Lung (tissue), 12 donors: ENCODE measurements around the gene WDR90. TPM values are rescaled to one million over a fixed set of nuclear protein-coding genes. Genes with fewer than 3 reads are reported as not detected.

Source experiments
- ATAC-seq: fragments of 200-7000 bp; cut with Tn5 transposase; one replicate; pipeline ENCODE4 v1.9.1; 2020; ENCODE audit warnings: moderate number of reproducible peaks; ENCODE audit not compliant: insufficient read depth, low FRiP score
- DNase-seq, 3 donors: peaks; one replicate each; pipeline ENCODE4 v3.0.0-alpha.2; 2013 to 2017
- H3K27ac ChIP-seq, 2 donors: one replicate each; pipeline ENCODE4 v1.5.1; 2013; ENCODE audit warnings: mild to moderate bottlenecking in 2 of 2, moderate library complexity in 2 of 2, control low read depth in 1 of 2, inconsistent platforms in 1 of 2, low read depth in 1 of 2, low read length in 1 of 2
- H3K27me3 ChIP-seq, 3 donors: one replicate each; pipeline ENCODE4 v1.5.1; 2013; ENCODE audit warnings: low read length in 2 of 3; ENCODE audit not compliant: control insufficient read depth in 3 of 3, insufficient read depth in 3 of 3
- H3K36me3 ChIP-seq, 4 donors: one replicate each; pipeline ENCODE4 v1.5.1; 2013; ENCODE audit warnings: low read length in 4 of 4, mild to moderate bottlenecking in 1 of 4, moderate library complexity in 1 of 4; ENCODE audit not compliant: control insufficient read depth in 4 of 4, insufficient read depth in 4 of 4
- H3K4me1 ChIP-seq, 5 donors: one replicate each; pipeline ENCODE4 v1.5.1; 2013; ENCODE audit warnings: low read length in 5 of 5, mild to moderate bottlenecking in 2 of 5, moderate library complexity in 1 of 5; ENCODE audit not compliant: control insufficient read depth in 5 of 5, insufficient read depth in 5 of 5
- H3K4me3 ChIP-seq: one replicate; pipeline ENCODE4 v1.5.1; 2013; ENCODE audit warnings: mild to moderate bottlenecking, control low read depth, moderate library complexity
- H3K9ac ChIP-seq, 2 donors: one replicate each; pipeline ENCODE4 v1.5.1; 2013; ENCODE audit warnings: low read length in 2 of 2, control low read depth in 1 of 2; ENCODE audit not compliant: insufficient read depth in 1 of 2
- H3K9me3 ChIP-seq, 4 donors: one replicate each; pipeline ENCODE4 v1.5.1; 2013; ENCODE audit warnings: low read length in 3 of 4, mild to moderate bottlenecking in 1 of 4, moderate library complexity in 1 of 4; ENCODE audit not compliant: control insufficient read depth in 4 of 4, insufficient read depth in 3 of 4
- CTCF ChIP-seq: IDR thresholded peaks from 2 replicates; pipeline ENCODE4 v1.5.1; 2012; ENCODE audit warnings: mild to moderate bottlenecking; ENCODE audit errors: control extremely low read depth, extremely low read depth
- WGBS, 2 donors: extraction: QIAGEN DNeasy Blood & Tissue Kit; methylation state at CpG; one replicate each; pipeline ENCODE4 v1.1.7; 2013; 5-methylcytosine and 5-hydroxymethylcytosine counted together
- polyA plus RNA-seq, 2 donors: library from polyadenylated mRNA; stranded (reverse); fragments of 200-250 nt; gene quantifications; one replicate each; pipeline ENCODE4 v1.2.1, GENCODE V29; 2013
- total RNA-seq, 2 donors: library from RNA; depleted of rRNA in 1 of 2; stranded (reverse); fragments of >200 nt in 1 of 2; gene quantifications; one replicate each; pipeline ENCODE4 v1.2.1, GENCODE V29; 2014 to 2021
- donor health status: control.
- donor health status: control.
- donor health status: Bipolar disorder and iron deficiency.
- donor health status: healthy.
- donor health status: DM: yes; HTN: yes; CAD: no.

WDR90 gene
- total and polyA plus RNA-seq, 4 donors = 18.6 to 74.2 (median 27.9) TPM

GRCh38 chr16:676565-676902, 27.4 kb downstream of the WDR90 start:
- ATAC-seq (no peak), DNase-seq (no peak)
- Histone ChIP-seq H3K9me3 (peaks cover 0 to 4% (median 0%) of the 10 kb centered on the region in 4 donors), H3K4me3 (no peak overlapping the region), H3K9ac (no peak overlapping the region), H3K36me3 (peaks cover 1 to 24% (median 12%) of the 10 kb centered on the region in 4 donors), H3K4me1 (peaks cover 2 to 23% (median 13%) of the 10 kb centered on the region in 5 donors), H3K27me3 (no peaks in the 10 kb centered on the region), H3K27ac (no peak overlapping the region)
- 82 to 87% methylated on average over 20 to 21 of the region's 21 CpGs for WGBS, 2 donors
- TF ChIP-seq CTCF = no peak

- peaks cover 0 to 4% (median 0%) of the 10 kb centered on the region in 4 donors for H3K9me3 ChIP-seq
- TF ChIP-seq CTCF = no peak
- no peak overlapping the region for H3K27ac ChIP-seq
- DNase-seq = no peak
- no peak overlapping the region for H3K9ac ChIP-seq
- peaks cover 4 to 26% (median 17%) of the 10 kb centered on the region in 5 donors for H3K4me1 ChIP-seq
- no peak for ATAC-seq
- no peak overlapping the region for H3K4me3 ChIP-seq
- H3K36me3 ChIP-seq = peaks cover 5 to 24% (median 14%) of the 10 kb centered on the region in 4 donors
- no peaks in the 10 kb centered on the region for H3K27me3 ChIP-seq
- 49 to 63% methylated on average over 23 of the region's 23 CpGs for WGBS, 2 donors
These were observed 27.7 kb downstream of the WDR90 start for GRCh38 chr16:676913-677312.

GRCh38 chr16:677316-678190, 28.4 kb downstream of the WDR90 start:
- no peak for TF ChIP-seq CTCF
- WGBS, 2 donors = 54 to 62% methylated on average over 47 to 57 of the region's 57 CpGs

More at GRCh38 chr16:677316-678190, 28.4 kb downstream of the WDR90 start:
- H3K9me3 ChIP-seq = peaks cover 0 to 2% (median 0%) of the 10 kb centered on the region in 4 donors
- H3K36me3 ChIP-seq = peaks cover 7 to 24% (median 14%) of the 10 kb centered on the region in 4 donors
- ATAC-seq (no peak), DNase-seq (no peak)
- no peak overlapping the region for H3K4me3 ChIP-seq
- no peak overlapping the region for H3K9ac ChIP-seq
- peaks cover 4 to 28% (median 17%) of the 10 kb centered on the region in 5 donors for H3K4me1 ChIP-seq
- no peak overlapping the region for H3K27ac ChIP-seq
- H3K27me3 ChIP-seq = no peaks in the 10 kb centered on the region
